B cell (primary cell): ENCODE measurements around the gene RARRES2. TPM values are rescaled to one million over a fixed set of nuclear protein-coding genes. Genes with fewer than 3 reads are reported as not detected.
A peak's percentile ranks its signal among the peaks of the same experiment; 100 is the strongest.

ENCODE experiments used
- ATAC-seq: fragments of 200-7000 bp; cut with Tn5 transposase; one replicate; pipeline ENCODE4 v1.10.0; 2021; ENCODE audit warnings: low read depth, mild to moderate bottlenecking, moderate number of reproducible peaks, moderate library complexity
- CTCF ChIA-PET: fragments of 350-600 bp; sonication (Branson Sonifier 250); formaldehyde crosslinking; loops from one replicate; lab custom pipeline; 2021; ENCODE audit warnings: antibody characterized with exemption, inconsistent platforms; lab: Charles Lee
- POLR2A ChIA-PET: fragments of 350-600 bp; sonication (Branson Sonifier 250); formaldehyde crosslinking; loops from one replicate; lab custom pipeline; 2021; ENCODE audit warnings: antibody characterized with exemption; lab: Charles Lee
- DNase-seq: peaks from one replicate; pipeline ENCODE4 v3.0.0; 2013
- H2AFZ ChIP-seq: 2 replicates; pipeline ENCODE4 v1.6.1; 2012; ENCODE audit warnings: mild to moderate bottlenecking, low read depth, low read length; ENCODE audit not compliant: insufficient read depth, poor library complexity, severe bottlenecking
- H3K27ac ChIP-seq, 2 donors: 1 replicate in 1 of 2; 2 replicates in 1 of 2; pipeline ENCODE4 v1.5.1; 2012 to 2013; ENCODE audit warnings: low read length in 2 of 2, mild to moderate bottlenecking in 2 of 2, moderate library complexity in 1 of 2
- H3K27me3 ChIP-seq, 4 experiments: fragments of 200-600 bp in 1 of 4; sonication (generic) in 1 of 4; replicated peaks in 1 of 4; 1 replicate in 2 of 4; 2 replicates in 2 of 4; pipeline versions ENCODE4 v1.6.1 to v1.7.0; 2013 to 2016; ENCODE audit warnings: low read length in 3 of 4, mild to moderate bottlenecking in 2 of 4, mixed read lengths in 1 of 4, moderate library complexity in 1 of 4; ENCODE audit not compliant: insufficient read depth in 4 of 4, control insufficient read depth in 3 of 4; ENCODE audit errors: control extremely low read depth in 1 of 4
- H3K36me3 ChIP-seq, 2 experiments: replicated peaks in 1 of 2; 1 replicate in 1 of 2; 2 replicates in 1 of 2; pipeline versions ENCODE4 v1.6.1 to v1.7.1; 2013; ENCODE audit warnings: low read length in 1 of 2; ENCODE audit not compliant: insufficient read depth in 2 of 2, control insufficient read depth in 1 of 2; ENCODE audit errors: control extremely low read depth in 1 of 2, extremely low read depth in 1 of 2
- H3K4me1 ChIP-seq, 2 donors: fragments of 200-600 bp in 1 of 2; sonication (generic) in 1 of 2; 1 replicate in 1 of 2; 2 replicates in 1 of 2; pipeline versions ENCODE4 v1.5.1 to v1.6.1; 2013 to 2017; ENCODE audit warnings: low read length in 2 of 2; ENCODE audit not compliant: control insufficient read depth in 2 of 2, insufficient read depth in 2 of 2
- H3K4me2 ChIP-seq: replicated peaks from 2 replicates; pipeline ENCODE3; 2012; ENCODE audit warnings: mild to moderate bottlenecking, low read depth, low read length; ENCODE audit not compliant: poor library complexity, severe bottlenecking
- H3K4me3 ChIP-seq, 5 experiments: fragments of 200-600 bp in 1 of 5; sonication (generic) in 1 of 5; 1 replicate in 3 of 5; 2 replicates in 2 of 5; pipeline versions ENCODE4 v1.5.1 to v1.7.0; 2011 to 2016; ENCODE audit warnings: low read length in 4 of 5, mild to moderate bottlenecking in 4 of 5, low read depth in 2 of 5, control low read depth in 1 of 5, moderate library complexity in 1 of 5; ENCODE audit not compliant: insufficient read depth in 1 of 5; ENCODE audit errors: control extremely low read depth in 1 of 5, extremely low read depth in 1 of 5
- H3K79me2 ChIP-seq: fragments of 200-600 bp; sonication (generic); one replicate; pipeline ENCODE4 v1.6.0; 2016; ENCODE audit warnings: low read length; ENCODE audit not compliant: control insufficient read depth, insufficient read depth
- H3K9ac ChIP-seq: fragments of 200-600 bp; sonication (generic); 2 replicates; pipeline ENCODE4 v1.6.1; 2017; ENCODE audit warnings: mild to moderate bottlenecking, low read length, moderate library complexity
- H3K9me3 ChIP-seq, 3 donors: one replicate each; pipeline versions ENCODE4 v1.6.1 to v1.7.1; 2013; ENCODE audit warnings: low read length in 2 of 3; ENCODE audit not compliant: control insufficient read depth in 2 of 3, insufficient read depth in 1 of 3; ENCODE audit errors: control extremely low read depth in 1 of 3
- H4K20me1 ChIP-seq: 2 replicates; pipeline ENCODE4 v1.6.0; 2012; ENCODE audit warnings: mild to moderate bottlenecking, low read length; ENCODE audit not compliant: insufficient read depth, control insufficient read depth, poor library complexity, severe bottlenecking
- H3K27ac Mint-ChIP-seq: one replicate; pipeline ENCODE4 v1.8.0; 2021; ENCODE audit warnings: mixed read lengths
- H3K27me3 Mint-ChIP-seq: one replicate; pipeline ENCODE4 v1.8.0; 2021; ENCODE audit warnings: mixed read lengths
- H3K4me1 Mint-ChIP-seq: one replicate; pipeline ENCODE4 v1.8.0; 2021; ENCODE audit warnings: mixed read lengths
- H3K4me3 Mint-ChIP-seq: one replicate; pipeline ENCODE4 v1.8.0; 2021; ENCODE audit warnings: mixed read lengths
- H3K9me3 Mint-ChIP-seq: one replicate; pipeline ENCODE4 v1.8.0; 2022; ENCODE audit warnings: mixed read lengths; ENCODE audit not compliant: insufficient read depth
- EZH2 ChIP-seq: IDR thresholded peaks from 2 replicates; pipeline ENCODE4 v1.6.1; 2012; ENCODE audit warnings: borderline replicate concordance, low read depth, mild to moderate bottlenecking, moderate library complexity, low read length; ENCODE audit not compliant: insufficient read depth, poor library complexity, severe bottlenecking
- WGBS: methylation state at CpG from one replicate; pipeline ENCODE4 v1.1.5; 2013; ENCODE audit warnings: missing lambda C conversion rate; ENCODE audit not compliant: insufficient coverage; 5-methylcytosine and 5-hydroxymethylcytosine counted together
- intact Hi-C: fragments of 100-400 bp; cut with micrococcal nuclease; formaldehyde crosslinking; loops from one replicate; pipeline ENCODE4 v1.10.0; 2022
- polyA plus RNA-seq: library from polyadenylated mRNA; depleted of rRNA; stranded (reverse); fragments of >200 nt; gene quantifications from 2 replicates; pipeline ENCODE4 v1.2.3, GENCODE V29; 2012
- total RNA-seq, 2 donors: library from RNA; stranded (reverse); fragments of 120-200 nt in 1 of 2; gene quantifications; 1 replicate in 1 of 2; 2 replicates in 1 of 2; pipeline versions ENCODE4 v1.2.3 to v1.2.4, GENCODE V29; 2013 to 2022
- TF ChIP-seq, protein P1 (sequence below): fragments of 200-600 bp; IDR thresholded peaks from one replicate; pipeline ENCODE4 v1.8.0; 2022; ENCODE audit warnings: antibody characterized with exemption, mild to moderate bottlenecking

Gene RARRES2
- total and polyA plus RNA-seq, 2 donors (not counting 1 experiment from before 2014, with no cell fraction given) = not detected

DNA sequence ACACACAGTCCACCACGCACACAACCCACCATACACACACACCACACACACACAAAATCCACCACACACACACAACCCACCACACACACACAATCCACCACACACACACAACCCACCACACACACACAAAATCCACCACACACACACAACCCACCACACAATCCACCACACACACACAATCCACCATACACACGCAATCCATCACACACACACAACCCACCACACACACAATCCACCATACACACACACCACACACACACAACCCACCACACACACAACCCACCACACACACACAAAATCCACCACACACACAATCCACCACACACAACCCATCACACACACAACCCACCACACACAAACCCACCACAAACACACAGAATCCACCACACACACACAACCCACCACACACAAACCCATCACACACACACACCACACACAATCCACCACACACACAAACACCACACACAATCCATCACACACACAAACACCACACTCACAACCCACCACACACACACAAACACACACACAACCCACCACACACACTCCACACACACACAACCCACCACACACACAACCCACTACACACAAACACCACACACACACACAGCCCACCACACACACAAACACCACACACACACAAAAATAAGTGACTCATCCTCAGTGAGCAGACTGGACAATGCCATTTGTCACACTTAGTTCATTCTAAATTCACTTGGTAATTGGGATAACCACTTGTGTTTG lies 18.4 kb upstream of the RARRES2 start:
- Histone ChIP-seq H3K36me3 (no peaks in the 10 kb centered on the region), H3K4me3 (no peak overlapping the region), H3K9me3 (no peaks in the 10 kb centered on the region), H3K79me2 (no peaks in the 10 kb centered on the region), H3K27ac (no peak overlapping the region), H2AFZ (no peak overlapping the region), H3K4me1 (peaks cover 33 to 42% of the 10 kb centered on the region in 2 donors), H4K20me1 (no peaks in the 10 kb centered on the region), H3K4me2 (no peak overlapping the region), H3K27me3 (no peaks in the 10 kb centered on the region), H3K9ac (no peak overlapping the region)
- POLR2A ChIA-PET = no interaction called here
- TF ChIP-seq EZH2 = no peak
- TF ChIP-seq, protein P1, sequence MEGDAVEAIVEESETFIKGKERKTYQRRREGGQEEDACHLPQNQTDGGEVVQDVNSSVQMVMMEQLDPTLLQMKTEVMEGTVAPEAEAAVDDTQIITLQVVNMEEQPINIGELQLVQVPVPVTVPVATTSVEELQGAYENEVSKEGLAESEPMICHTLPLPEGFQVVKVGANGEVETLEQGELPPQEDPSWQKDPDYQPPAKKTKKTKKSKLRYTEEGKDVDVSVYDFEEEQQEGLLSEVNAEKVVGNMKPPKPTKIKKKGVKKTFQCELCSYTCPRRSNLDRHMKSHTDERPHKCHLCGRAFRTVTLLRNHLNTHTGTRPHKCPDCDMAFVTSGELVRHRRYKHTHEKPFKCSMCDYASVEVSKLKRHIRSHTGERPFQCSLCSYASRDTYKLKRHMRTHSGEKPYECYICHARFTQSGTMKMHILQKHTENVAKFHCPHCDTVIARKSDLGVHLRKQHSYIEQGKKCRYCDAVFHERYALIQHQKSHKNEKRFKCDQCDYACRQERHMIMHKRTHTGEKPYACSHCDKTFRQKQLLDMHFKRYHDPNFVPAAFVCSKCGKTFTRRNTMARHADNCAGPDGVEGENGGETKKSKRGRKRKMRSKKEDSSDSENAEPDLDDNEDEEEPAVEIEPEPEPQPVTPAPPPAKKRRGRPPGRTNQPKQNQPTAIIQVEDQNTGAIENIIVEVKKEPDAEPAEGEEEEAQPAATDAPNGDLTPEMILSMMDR = no peak
- Mint-ChIP-seq H3K9me3 (no peaks in the 10 kb centered on the region), H3K27me3 (no peaks in the 10 kb centered on the region), H3K4me3 (no peak overlapping the region), H3K27ac (peak overlapping the region; percentile 27), H3K4me1 (peaks cover 51% of the 10 kb centered on the region)
- no peak for DNase-seq
- intact Hi-C loops = loop anchor here (5.0 to 10.0 kb wide), 2 partner anchors 37 to 665 kb away; partner anchors contain the start of genes ABCB8, ACTR3C, ATG9B and LRRC61
- CTCF ChIA-PET = no interaction called here
- ATAC-seq = no peak
- WGBS = 97% methylated on average over 2 of the region's 2 CpGs

DNA sequence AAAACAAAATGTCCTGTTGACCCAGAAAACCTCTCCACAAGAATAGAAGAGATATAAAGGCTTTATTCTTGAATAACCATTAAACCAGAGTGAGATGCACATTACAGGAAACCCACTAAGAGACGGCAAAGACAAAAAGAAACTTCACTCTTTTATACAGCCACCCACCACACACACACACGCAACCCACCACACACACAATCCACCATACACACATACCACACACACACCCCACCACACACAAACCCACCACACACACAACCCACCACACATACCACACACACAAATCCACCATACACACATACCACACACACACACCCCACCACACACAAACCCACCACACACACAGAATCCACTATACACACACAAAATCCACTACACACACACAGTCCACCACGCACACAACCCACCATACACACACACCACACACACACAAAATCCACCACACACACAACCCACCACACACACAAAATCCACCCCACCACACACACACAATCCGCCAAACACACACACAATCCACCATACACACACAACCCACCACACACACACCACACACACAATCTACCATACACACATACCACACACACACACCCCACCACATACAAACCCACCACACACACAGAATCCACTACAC lies 17.7 kb upstream of the RARRES2 start:
- peaks cover 26 to 35% of the 10 kb centered on the region in 2 donors for H3K4me1 ChIP-seq
- no peak overlapping the region for H3K4me3 ChIP-seq
- no peak overlapping the region for H3K4me2 ChIP-seq
- Mint-ChIP-seq H3K27me3 (no peaks in the 10 kb centered on the region), H3K4me1 (peaks cover 45% of the 10 kb centered on the region), H3K9me3 (no peaks in the 10 kb centered on the region), H3K27ac (no peak overlapping the region), H3K4me3 (no peak overlapping the region)
- no peak overlapping the region for H3K9ac ChIP-seq
- POLR2A ChIA-PET = no interaction called here
- TF ChIP-seq, protein P1 = no peak
- TF ChIP-seq EZH2 = no peak
- H3K9me3 ChIP-seq = no peaks in the 10 kb centered on the region
- intact Hi-C loops = loop anchor here (5.0 kb wide), 1 partner anchor 37 kb away; the partner anchor contains the start of genes ACTR3C and LRRC61
- CTCF ChIA-PET = interaction anchor here (1.4 to 4.9 kb wide), 5 partner anchors 9 to 63 kb away, joined by 6 to 59 read pairs (median 8); partner anchors contain the start of gene REPIN1
- no peak overlapping the region for H2AFZ ChIP-seq
- DNase-seq = no peak
- WGBS = 74% methylated on average over 4 of the region's 4 CpGs
- no peaks in the 10 kb centered on the region for H4K20me1 ChIP-seq
- H3K79me2 ChIP-seq = no peaks in the 10 kb centered on the region
- H3K27me3 ChIP-seq = no peaks in the 10 kb centered on the region
- no peaks in the 10 kb centered on the region for H3K36me3 ChIP-seq
- H3K27ac ChIP-seq = no peak overlapping the region
- no peak for ATAC-seq
